PC-3 (cell line): ENCODE results near the gene DGKI. TPM values are rescaled to one million over a fixed set of nuclear protein-coding genes. Genes with fewer than 3 reads are reported as not detected.

Experiments used
- ATAC-seq: fragments of 200-7000 bp; cut with Tn5 transposase; 2 replicates; pipeline ENCODE4 v1.9.1; 2020; ENCODE audit warnings: mild to moderate bottlenecking, moderate library complexity
- BruUV-seq: library from RNA; stranded (reverse); fragments of 400-500 nt; replicated peaks from 2 replicates; lab custom pipeline; 2021; lab: Mats Ljungman, UMichigan
- CTCF ChIA-PET: fragments of 300-600 bp; sonication (Branson Sonifier 250); formaldehyde crosslinking; loops from one replicate; lab custom pipeline; 2022; ENCODE audit warnings: antibody characterized with exemption; lab: Charles Lee
- POLR2A ChIA-PET: fragments of 300-600 bp; sonication (Branson Sonifier 250); formaldehyde crosslinking; loops from one replicate; lab custom pipeline; 2022; ENCODE audit warnings: antibody characterized with exemption; ENCODE audit not compliant: unreplicated experiment; lab: Charles Lee
- DNase-seq: peaks from one replicate; pipeline ENCODE4 v3.0.0-alpha.2; 2015
- H2AFZ ChIP-seq: fragments of 300-600 bp; sonication (generic); 2 replicates; pipeline ENCODE4 v1.6.0; 2016; ENCODE audit warnings: antibody characterized with exemption, low read length
- H3F3A ChIP-seq: fragments of 300-600 bp; sonication (generic); one replicate; pipeline ENCODE4 v1.6.0; 2017; ENCODE audit warnings: antibody characterized with exemption, low read length, control low read depth, mild to moderate bottlenecking; ENCODE audit not compliant: unreplicated experiment
- H3K27ac ChIP-seq: fragments of 300-600 bp; sonication (generic); 2 replicates; pipeline ENCODE4 v1.5.1; 2016; ENCODE audit warnings: mild to moderate bottlenecking, low read length
- H3K27me3 ChIP-seq: fragments of 300-600 bp; sonication (generic); 2 replicates; pipeline ENCODE4 v1.6.1; 2016; ENCODE audit warnings: low read length, mixed read lengths
- H3K36me3 ChIP-seq: fragments of 300-600 bp; sonication (generic); 2 replicates; pipeline ENCODE4 v1.6.1; 2016; ENCODE audit warnings: low read depth, mixed run types, low read length, mixed read lengths
- H3K4me1 ChIP-seq: fragments of 300-600 bp; sonication (generic); 2 replicates; pipeline ENCODE4 v1.5.1; 2016; ENCODE audit warnings: low read length; ENCODE audit not compliant: insufficient read depth
- H3K4me2 ChIP-seq: fragments of 300-600 bp; sonication (generic); 2 replicates; pipeline ENCODE4 v1.6.0; 2016; ENCODE audit warnings: low read length
- H3K4me3 ChIP-seq: fragments of 300-600 bp; sonication (generic); 2 replicates; pipeline ENCODE4 v1.5.1; 2016; ENCODE audit warnings: mild to moderate bottlenecking, low read length, mixed read lengths
- H3K79me2 ChIP-seq: fragments of 300-600 bp; sonication (generic); 2 replicates; pipeline ENCODE4 v1.6.1; 2017; ENCODE audit warnings: low read length, mixed read lengths
- H3K9ac ChIP-seq: fragments of 300-600 bp; sonication (generic); 2 replicates; pipeline ENCODE4 v1.6.0; 2016; ENCODE audit warnings: mild to moderate bottlenecking, low read length
- H3K9me2 ChIP-seq: fragments of 300-600 bp; sonication (generic); replicated peaks from 2 replicates; pipeline ENCODE4 v1.6.1; 2016; ENCODE audit warnings: mixed run types, low read length, mixed read lengths
- H3K9me3 ChIP-seq: fragments of 300-600 bp; sonication (generic); 2 replicates; pipeline ENCODE4 v1.6.1; 2016; ENCODE audit warnings: low read length, mixed read lengths
- H4K20me1 ChIP-seq: fragments of 300-600 bp; sonication (generic); 2 replicates; pipeline ENCODE4 v1.6.1; 2016; ENCODE audit warnings: low read length, mixed read lengths
- CTCF ChIP-seq: fragments of 300-600 bp; sonication (generic); conservative IDR thresholded peaks from 2 replicates; pipeline ENCODE4 v1.5.1; 2017; ENCODE audit warnings: antibody characterized with exemption, low read depth, mild to moderate bottlenecking, low read length
- EZH2 ChIP-seq: fragments of 300-600 bp; sonication (generic); IDR thresholded peaks from one replicate; pipeline ENCODE4 v1.6.1; 2017; ENCODE audit warnings: antibody characterized with exemption, mild to moderate bottlenecking, low read length; ENCODE audit not compliant: unreplicated experiment
- EZH2phosphoT487 ChIP-seq: fragments of 300-600 bp; sonication (generic); IDR thresholded peaks from 2 replicates; pipeline ENCODE4 v1.6.1; 2018; ENCODE audit warnings: mild to moderate bottlenecking, antibody characterized with exemption, low read length, borderline replicate concordance
- intact Hi-C: fragments of 100-400 bp; cut with micrococcal nuclease; formaldehyde crosslinking; loops from 2 replicates; pipeline ENCODE4 v1.9.0; 2023
- total RNA-seq: library from RNA; depleted of rRNA; stranded (reverse); fragments of >200 nt; gene quantifications from 2 replicates; pipeline ENCODE4 v1.2.3, GENCODE V29; 2014

Gene DGKI
- total RNA-seq, 1 experiment from 2014 or later, result not detected

DNA sequence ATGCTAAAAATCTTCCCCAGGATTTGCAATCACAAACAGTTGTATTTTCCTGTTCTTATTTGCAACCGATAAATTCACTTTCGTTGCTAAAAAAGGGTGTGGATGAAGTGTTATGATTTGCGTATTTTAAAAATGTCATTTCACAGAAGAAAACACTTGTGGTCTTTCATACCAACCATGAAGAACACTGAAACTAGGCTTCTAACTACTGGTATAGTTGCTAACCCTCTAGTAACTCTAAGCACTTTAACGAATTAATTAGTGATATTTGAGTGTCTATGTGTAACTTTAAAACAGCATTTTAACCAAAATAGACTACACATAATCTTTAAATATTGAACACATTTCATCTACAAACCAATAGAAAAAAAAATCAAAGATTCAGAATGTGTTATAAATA is 315.1 kb downstream of the DGKI start:
- no peak overlapping the region for H2AFZ ChIP-seq
- no peaks in the 10 kb centered on the region for H4K20me1 ChIP-seq
- no peaks in the 10 kb centered on the region for H3K9me3 ChIP-seq
- intact Hi-C loops, result no loop called here
- H3K9ac ChIP-seq, result no peak overlapping the region
- no peak overlapping the region for H3K4me3 ChIP-seq
- no peaks in the 10 kb centered on the region for H3K9me2 ChIP-seq
- H3K4me1 ChIP-seq, result no peaks in the 10 kb centered on the region
- ChIA-PET CTCF (no interaction called here), POLR2A (no interaction called here)
- ATAC-seq (no peak), DNase-seq (no peak)
- peaks cover 60% of the 10 kb centered on the region for H3K27me3 ChIP-seq
- H3K79me2 ChIP-seq, result no peaks in the 10 kb centered on the region
- no peaks in the 10 kb centered on the region for H3F3A ChIP-seq
- no peak overlapping the region for H3K4me2 ChIP-seq
- no TSS peak for BruUV-seq
- no peak overlapping the region for H3K27ac ChIP-seq
- TF ChIP-seq CTCF, result no peak
- TF ChIP-seq EZH2, result no peak
- no peak for TF ChIP-seq EZH2phosphoT487
- H3K36me3 ChIP-seq, result no peaks in the 10 kb centered on the region

DNA sequence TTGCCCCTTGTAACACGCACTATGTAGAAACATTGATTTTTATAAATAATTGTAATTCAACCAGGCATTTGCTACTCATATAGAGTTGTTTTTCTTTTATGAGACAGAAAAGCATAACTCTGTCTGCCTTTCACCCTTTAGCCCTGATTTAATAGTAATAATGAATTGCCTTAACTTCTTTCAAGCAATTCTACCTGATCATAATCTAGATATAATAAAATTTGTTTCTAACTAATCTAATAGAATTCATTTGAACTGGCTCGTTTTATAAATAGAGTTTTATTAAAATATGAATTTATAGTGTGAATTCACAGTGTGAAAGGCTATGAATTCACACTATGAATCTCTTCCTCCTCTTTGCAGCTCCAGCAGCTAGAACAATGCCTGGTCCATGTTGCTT is 319.1 kb downstream of the DGKI start:
- intact Hi-C loops, result no loop called here
- no peaks in the 10 kb centered on the region for H3F3A ChIP-seq
- no peak overlapping the region for H3K9ac ChIP-seq
- BruUV-seq, result no TSS peak
- no peaks in the 10 kb centered on the region for H4K20me1 ChIP-seq
- ChIA-PET CTCF (no interaction called here), POLR2A (no interaction called here)
- H3K4me1 ChIP-seq, result no peaks in the 10 kb centered on the region
- H2AFZ ChIP-seq, result no peak overlapping the region
- ATAC-seq (no peak), DNase-seq (no peak)
- H3K79me2 ChIP-seq, result no peaks in the 10 kb centered on the region
- no peaks in the 10 kb centered on the region for H3K9me2 ChIP-seq
- H3K9me3 ChIP-seq, result no peaks in the 10 kb centered on the region
- no peak overlapping the region for H3K4me3 ChIP-seq
- no peak overlapping the region for H3K4me2 ChIP-seq
- no peak overlapping the region for H3K27ac ChIP-seq
- peaks cover 54% of the 10 kb centered on the region for H3K27me3 ChIP-seq
- no peaks in the 10 kb centered on the region for H3K36me3 ChIP-seq
- TF ChIP-seq EZH2phosphoT487 (no peak), CTCF (no peak), EZH2 (no peak)

DNA sequence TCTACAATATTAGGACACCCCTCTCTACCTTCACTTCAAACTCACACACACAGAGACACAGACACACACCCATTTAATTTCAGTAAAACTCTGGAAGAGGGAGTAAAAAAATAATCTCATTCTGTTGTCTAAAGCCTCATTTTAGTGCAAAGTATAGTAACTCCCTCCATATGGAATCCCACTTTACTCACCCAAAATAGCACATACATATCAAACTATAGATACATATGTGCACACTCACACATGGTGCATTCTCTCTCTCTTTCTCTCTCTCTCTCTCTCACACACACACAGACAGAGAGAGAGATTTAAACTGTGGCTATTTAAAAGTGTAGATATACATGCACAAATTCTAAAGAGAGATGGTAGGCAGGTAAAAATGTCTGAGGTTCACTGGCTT is 323.6 kb downstream of the DGKI start:
- POLR2A ChIA-PET, result no interaction called here
- Histone ChIP-seq H3K4me1 (no peaks in the 10 kb centered on the region), H2AFZ (no peak overlapping the region), H3K79me2 (no peaks in the 10 kb centered on the region), H3K4me3 (no peak overlapping the region), H3K27ac (no peak overlapping the region), H4K20me1 (no peaks in the 10 kb centered on the region), H3K4me2 (no peak overlapping the region), H3K9ac (no peak overlapping the region), H3F3A (no peaks in the 10 kb centered on the region), H3K36me3 (no peaks in the 10 kb centered on the region), H3K27me3 (peaks cover 54% of the 10 kb centered on the region), H3K9me2 (no peaks in the 10 kb centered on the region), H3K9me3 (no peaks in the 10 kb centered on the region)
- ATAC-seq (no peak), DNase-seq (no peak)
- intact Hi-C loops, result no loop called here
- CTCF ChIA-PET, result no interaction called here
- TF ChIP-seq CTCF (no peak), EZH2phosphoT487 (no peak), EZH2 (no peak)
- no TSS peak for BruUV-seq
